ENCODE data around the gene CYP46A1.

Gene CYP46A1

DNA sequence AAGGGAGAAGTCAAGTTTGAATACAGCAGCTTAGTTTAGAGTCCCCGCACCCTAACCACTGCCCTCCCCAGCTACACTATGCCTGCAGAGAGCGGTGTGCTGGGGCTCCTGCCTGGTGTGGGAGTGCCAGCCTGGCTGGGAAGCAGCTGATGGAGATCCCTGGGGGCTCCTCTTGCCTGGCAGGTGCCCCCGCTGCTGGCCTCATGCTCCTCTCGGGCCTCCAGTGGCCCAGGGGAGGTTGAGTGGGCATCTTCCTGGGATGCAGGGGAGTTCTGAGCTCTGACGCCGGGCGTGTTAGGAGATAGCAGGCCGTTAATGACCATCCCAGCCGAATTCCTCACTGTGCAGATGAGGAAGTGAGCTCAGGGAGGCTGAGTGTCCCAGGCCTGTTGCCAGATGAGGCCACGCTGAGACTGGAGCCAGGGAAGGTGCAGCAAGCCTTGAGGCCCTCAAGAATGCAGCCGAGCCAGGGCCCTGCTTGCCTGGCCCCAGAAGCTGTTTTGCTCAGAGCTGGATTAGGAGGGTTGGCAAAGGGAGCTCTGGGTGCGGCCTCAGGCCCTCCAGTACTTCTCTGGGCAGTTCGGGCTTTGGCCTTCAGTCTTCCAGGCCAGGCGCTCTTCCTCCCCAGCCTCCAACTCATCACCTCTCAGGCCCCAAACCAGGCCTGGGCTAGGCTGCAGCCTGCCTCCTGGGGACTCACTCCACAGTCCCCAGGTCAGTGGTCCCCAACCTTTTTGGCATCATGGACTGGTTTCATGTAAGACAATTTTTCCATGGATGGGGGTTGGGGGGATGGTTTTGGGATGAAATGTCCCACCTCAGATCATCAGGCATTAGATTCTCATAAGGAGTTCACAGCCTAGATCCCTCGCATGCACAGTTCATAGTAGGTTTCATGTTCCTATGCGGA is 6.6 kb upstream of the CYP46A1 start:
- no peak for DNase-seq (ENCODE audit: low spot score)
- TF ChIP-seq, protein P1, sequence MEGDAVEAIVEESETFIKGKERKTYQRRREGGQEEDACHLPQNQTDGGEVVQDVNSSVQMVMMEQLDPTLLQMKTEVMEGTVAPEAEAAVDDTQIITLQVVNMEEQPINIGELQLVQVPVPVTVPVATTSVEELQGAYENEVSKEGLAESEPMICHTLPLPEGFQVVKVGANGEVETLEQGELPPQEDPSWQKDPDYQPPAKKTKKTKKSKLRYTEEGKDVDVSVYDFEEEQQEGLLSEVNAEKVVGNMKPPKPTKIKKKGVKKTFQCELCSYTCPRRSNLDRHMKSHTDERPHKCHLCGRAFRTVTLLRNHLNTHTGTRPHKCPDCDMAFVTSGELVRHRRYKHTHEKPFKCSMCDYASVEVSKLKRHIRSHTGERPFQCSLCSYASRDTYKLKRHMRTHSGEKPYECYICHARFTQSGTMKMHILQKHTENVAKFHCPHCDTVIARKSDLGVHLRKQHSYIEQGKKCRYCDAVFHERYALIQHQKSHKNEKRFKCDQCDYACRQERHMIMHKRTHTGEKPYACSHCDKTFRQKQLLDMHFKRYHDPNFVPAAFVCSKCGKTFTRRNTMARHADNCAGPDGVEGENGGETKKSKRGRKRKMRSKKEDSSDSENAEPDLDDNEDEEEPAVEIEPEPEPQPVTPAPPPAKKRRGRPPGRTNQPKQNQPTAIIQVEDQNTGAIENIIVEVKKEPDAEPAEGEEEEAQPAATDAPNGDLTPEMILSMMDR (conservative IDR thresholded peaks at IDR 0.05; ENCODE audit: low read depth), result no peak
- ChIA-PET POLR2A (ENCODE audit: low non-redundant PET) (no interaction called here), CTCF (interaction anchor here (0.6 to 0.9 kb wide), 4 partner anchors 9 to 171 kb away, joined by 3 to 4 read pairs (median 3); no protein-coding TSS in a partner anchor)
- no peak overlapping the region for H3K27ac ChIP-seq

DNA sequence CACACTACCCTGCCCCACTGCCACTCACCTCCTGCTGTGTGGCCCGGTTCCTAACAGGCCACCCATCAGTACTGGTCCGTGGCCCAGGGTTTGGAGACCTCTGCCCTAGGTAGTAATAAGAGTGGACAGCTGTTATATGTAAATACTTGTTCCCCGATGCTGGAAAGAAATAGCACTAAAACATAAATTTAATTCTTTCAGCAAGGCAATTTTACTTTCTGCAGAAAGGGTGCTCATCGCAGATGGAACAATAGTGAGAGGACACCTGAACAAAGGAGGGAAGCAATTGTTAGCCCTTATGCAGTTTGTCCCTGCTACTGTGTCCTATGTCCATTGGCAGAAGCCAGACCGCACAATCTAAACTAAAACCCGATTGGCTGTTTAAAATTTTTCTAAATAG is 5.9 kb upstream of the CYP46A1 start:
- TF ChIP-seq, protein P1 (conservative IDR thresholded peaks at IDR 0.05; ENCODE audit: low read depth), result no peak
- no peak for DNase-seq (ENCODE audit: low spot score)
- ChIA-PET POLR2A (ENCODE audit: low non-redundant PET) (no interaction called here), CTCF (no interaction called here)
- H3K27ac ChIP-seq, result no peak overlapping the region

DNA sequence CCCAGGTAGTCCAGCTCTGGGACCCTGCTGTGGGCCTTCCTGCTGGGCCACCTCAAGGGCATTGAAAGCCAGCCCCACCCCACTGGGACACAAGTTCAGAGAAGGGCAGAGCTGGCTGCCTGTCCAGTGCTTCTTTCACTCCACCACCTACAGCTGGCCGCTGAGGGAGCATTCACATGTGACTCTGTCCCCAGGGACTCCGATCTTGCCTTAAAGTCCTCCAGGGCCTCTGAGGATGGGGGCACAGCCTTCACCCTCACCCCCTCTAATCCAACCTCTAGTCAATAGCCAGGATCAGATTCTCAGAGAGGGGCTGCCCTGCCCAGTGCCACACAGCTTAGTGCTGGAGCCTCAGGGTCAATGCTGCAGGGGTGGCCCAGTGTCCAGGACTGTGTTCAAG is 5.0 kb upstream of the CYP46A1 start:
- DNase-seq (ENCODE audit: low spot score), result no peak
- CTCF ChIA-PET, result no interaction called here

DNA sequence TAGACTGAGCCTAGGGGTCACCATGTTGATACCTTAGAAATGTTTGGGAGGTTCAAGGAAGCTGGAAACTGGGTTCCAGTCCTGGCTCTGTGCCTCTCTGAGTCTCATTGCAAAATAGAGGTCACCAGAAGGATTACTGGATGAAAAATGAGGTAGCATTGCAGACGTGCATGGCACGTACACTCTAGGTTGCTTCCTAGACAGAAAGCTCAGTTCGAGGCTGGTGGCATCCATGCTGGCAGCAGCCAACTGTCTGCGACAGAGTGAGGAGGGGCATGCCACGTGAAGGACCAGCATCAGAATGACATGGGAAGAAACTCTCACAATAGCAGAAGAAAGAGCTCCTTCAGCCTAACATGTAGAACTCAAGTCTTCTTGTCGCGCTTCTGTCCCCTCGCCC is 4.6 kb upstream of the CYP46A1 start:
- H3K27ac ChIP-seq, result no peak overlapping the region
- ChIA-PET CTCF (no interaction called here), POLR2A (ENCODE audit: low non-redundant PET) (no interaction called here)
- TF ChIP-seq, protein P1 (conservative IDR thresholded peaks at IDR 0.05; ENCODE audit: low read depth), result no peak
- no peak for DNase-seq (ENCODE audit: low spot score)

More for the DNA sequence above, 5.0 kb upstream of the CYP46A1 start:
- POLR2A ChIA-PET (ENCODE audit: low non-redundant PET), result no interaction called here
- TF ChIP-seq, protein P1 (conservative IDR thresholded peaks at IDR 0.05; ENCODE audit: low read depth), result no peak
- no peak overlapping the region for H3K27ac ChIP-seq

DNA sequence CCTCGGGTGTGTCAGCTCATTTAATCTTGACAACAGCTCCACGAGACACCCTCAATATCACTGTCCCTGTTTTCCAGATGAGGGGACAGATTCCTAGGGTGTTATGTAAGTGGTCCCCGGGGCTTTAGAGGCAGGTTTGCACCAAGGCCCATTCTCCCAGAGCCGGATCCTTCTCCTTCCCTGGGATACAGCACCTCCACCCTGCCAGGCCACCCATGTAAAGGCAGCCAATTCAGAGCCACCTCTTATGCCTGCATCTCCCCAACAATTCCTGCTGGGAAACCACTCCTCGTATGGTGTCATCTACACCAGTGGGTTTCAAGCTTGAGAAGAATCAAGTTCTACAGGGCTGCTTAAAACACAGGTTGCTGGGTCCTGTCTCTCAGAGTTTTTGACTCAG is 4.1 kb upstream of the CYP46A1 start:
- no peak for DNase-seq (ENCODE audit: low spot score)
- ChIA-PET POLR2A (ENCODE audit: low non-redundant PET) (no interaction called here), CTCF (interaction anchor here (0.5 kb wide), 1 partner anchor 8 kb away, joined by 3 read pairs; no protein-coding TSS in a partner anchor)
- no peak overlapping the region for H3K27ac ChIP-seq
- TF ChIP-seq, protein P1 (conservative IDR thresholded peaks at IDR 0.05; ENCODE audit: low read depth), result no peak

DNA sequence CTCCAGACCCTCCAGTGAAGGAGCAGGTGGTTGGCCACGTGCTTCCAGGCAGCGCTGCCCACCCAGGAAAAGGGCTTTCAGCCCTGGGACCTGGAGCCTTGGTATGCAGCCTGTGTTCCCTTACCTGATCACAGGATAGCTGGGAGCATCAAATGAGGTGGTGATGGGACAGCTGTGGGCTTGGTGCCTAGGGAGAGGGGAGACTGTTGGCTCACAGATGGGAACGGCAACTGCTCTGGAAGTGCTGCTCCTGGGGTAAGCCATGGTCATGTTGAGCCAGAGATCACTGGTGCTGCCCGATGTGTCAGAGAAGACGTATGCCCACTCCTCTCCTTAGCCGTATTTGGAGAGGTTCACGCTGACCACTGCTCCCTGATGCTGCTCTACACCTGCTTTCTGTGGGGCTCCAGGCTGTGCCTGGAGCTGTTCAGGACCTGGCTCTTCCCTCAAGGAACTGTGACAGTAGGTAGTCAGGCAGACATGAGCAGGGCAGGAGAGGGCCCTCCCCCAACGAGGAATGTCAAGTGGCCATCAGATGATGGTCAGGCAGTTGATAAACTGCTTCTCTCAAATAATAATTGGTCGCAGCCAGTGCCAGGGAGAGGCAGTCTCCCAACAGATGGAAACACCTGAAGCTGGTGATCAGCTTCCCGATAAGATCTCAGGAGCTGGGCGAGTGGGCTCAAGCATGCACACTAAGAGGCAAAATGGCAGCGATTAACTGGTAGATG is 2.8 kb upstream of the CYP46A1 start:
- POLR2A ChIA-PET (ENCODE audit: low non-redundant PET), result no interaction called here
- no peak overlapping the region for H3K27ac ChIP-seq
- TF ChIP-seq, protein P1 (conservative IDR thresholded peaks at IDR 0.05; ENCODE audit: low read depth), result no peak
- no peak for DNase-seq (ENCODE audit: low spot score)
- CTCF ChIA-PET, result no interaction called here

Measured in RWPE1 (cell line).